GM23248 (cell line): ENCODE measurements around the gene UCK2.

Experiments used
- EZH2 ChIP-seq: fragments of 200-600 bp; sonication (generic); IDR thresholded peaks from 2 replicates; pipeline ENCODE4 v1.6.1; 2018; ENCODE audit warnings: antibody characterized with exemption, mild to moderate bottlenecking; ENCODE audit not compliant: insufficient read depth, poor library complexity, severe bottlenecking
- EZH2phosphoT487 ChIP-seq: fragments of 200-600 bp; sonication (generic); IDR thresholded peaks from 2 replicates; pipeline ENCODE4 v1.6.1; 2018; ENCODE audit warnings: antibody characterized with exemption, moderate library complexity, mild to moderate bottlenecking, low read depth; ENCODE audit not compliant: insufficient read depth

GRCh38 chr1:165933446-165934170, 106.2 kb downstream of the UCK2 start:
- TF ChIP-seq EZH2 (no peak), EZH2phosphoT487 (no peak)
